ENCODE data around the gene RPS6KA6.

Gene RPS6KA6

DNA sequence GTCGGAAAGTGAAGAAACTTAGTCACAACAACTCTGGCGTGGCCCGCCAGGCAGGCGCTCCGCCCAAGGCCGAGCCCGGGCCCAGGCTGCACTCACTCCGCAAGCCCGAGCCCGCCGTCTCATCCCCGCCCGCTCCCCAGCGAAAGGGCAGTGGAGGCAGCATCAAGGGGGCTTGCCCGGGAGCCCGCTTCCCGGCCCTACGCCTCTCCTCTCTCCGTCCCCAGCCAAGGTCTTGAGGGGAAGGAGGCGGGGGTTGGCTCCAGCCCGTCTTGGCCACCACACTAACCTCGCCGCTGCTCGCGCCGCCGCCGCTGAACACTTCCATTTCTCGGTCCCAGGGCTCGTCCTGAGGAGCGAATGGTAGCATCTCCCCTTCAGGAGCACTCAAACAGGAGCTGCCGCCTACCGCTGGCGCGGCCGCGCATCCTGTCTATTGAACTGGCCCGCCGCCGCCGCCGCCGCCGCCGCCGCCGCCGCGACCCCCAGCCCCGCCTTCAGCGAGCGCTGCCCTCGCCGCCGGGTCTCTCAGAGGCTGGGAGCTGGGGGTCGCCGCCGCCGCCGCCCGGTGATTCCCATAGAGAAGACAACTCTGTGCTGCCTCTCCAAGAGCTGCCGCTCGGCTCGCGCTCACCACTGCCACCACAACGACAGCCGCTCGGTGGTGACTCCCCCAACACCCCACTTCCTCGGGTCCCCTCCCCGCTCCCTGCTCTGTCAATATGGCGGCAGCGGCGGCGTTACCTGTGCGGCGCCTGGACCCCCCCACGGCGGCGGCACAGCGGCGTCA, at the start of gene RPS6KA6:
TSS of gene RPS6KA6 (minus strand) at position 667 of the 787 bp plus-strand sequence. CDS start at position 367, 300 bp downstream.
- DNase-seq = peak; percentile 54

DNA sequence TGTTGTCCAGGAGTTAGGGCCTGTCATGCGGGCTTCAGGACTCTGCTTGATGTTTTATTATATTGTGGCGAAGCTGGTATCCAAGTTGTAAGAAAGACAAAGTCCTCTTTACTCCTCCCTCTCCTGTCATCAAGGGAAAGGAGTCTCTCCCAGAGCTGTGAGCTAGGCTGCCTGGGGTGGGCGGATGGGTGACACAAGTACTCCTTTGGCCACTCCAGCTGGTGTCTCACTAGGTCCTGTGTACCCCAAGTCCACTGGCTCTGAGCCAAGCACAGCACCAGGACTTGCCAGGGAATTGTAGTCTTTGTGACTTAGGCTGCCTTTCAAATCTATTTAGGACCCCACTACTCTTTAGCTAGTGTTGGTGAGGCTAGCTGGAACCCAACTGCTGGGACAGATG, 36.7 kb upstream of the RPS6KA6 start:
- no peak for DNase-seq

DNA sequence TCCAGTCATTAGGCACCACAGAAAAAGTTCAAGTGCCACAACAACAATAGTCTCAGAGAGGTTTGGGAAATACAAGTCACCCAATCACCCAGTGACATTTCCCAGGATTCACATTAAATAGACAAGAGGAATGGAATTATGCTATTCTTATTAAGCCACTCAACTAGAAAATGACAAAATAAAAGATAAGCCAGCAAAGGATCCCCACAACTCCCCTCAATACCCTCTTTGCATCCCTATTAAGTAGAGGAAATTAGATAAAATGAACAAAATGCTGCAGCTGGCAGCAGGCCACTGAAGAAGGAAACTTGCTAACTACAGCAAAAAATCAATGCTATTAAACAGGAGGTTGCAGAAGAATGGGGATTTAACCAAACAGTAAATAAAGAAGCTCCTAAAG, 35.3 kb upstream of the RPS6KA6 start:
- no peak for DNase-seq

DNA sequence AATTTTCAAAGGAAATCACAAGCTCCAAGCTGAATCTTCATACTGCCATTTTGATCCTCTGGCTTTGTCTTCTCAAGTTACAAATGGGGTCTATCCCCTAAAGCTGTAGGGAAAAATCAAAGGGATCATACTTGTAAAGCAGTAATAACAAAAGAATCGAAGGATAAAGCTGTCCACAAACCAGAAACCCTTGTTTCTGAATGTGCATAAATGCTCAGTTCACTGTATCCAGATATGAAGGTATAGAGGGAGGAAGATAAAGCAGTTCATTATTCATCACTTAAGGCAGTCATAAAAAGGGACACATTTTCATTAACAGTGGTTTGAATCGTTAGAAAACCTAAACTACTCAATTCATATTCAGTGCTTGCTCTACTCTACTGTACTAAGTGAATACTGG, 33.2 kb upstream of the RPS6KA6 start:
- no peak for DNase-seq

DNA sequence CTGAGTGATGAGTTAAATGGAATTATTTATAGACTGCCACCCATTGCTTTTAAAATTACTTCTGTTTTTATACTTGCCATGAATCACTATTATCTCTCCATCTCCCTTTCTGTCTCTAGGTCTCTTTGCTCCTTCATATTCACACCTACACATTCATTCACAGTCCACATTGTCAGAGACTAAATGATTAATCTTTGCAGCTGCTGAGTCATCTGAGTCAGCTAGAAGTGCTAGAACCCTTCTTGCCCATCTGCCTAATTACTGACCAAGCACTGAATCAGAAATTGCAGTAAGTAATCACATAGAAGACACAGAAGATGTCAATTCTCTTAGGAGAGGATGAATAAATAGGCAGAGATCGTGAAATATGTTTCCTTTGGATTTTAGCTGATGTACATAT, 31.6 kb upstream of the RPS6KA6 start:
- DNase-seq = no peak

DNA sequence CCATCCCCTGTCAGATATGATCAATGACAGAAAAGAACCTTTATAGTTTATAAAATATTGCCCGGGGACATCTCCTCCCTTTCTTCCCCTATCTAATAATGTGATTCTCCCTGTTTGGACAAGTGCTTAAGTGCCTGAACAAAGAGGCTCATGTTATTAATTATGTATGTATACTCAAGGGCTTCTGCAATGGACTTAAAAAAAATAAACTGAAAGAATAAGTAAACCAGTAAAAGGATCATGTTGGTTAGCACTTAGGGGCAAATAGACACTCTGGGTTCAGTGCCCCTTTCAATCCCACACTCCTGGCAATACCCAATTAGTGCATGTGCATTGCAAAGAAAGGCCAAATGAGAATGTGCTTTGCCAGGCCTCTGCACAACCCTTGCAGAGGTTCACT, 30.7 kb upstream of the RPS6KA6 start:
- DNase-seq = peak; percentile 42

DNA sequence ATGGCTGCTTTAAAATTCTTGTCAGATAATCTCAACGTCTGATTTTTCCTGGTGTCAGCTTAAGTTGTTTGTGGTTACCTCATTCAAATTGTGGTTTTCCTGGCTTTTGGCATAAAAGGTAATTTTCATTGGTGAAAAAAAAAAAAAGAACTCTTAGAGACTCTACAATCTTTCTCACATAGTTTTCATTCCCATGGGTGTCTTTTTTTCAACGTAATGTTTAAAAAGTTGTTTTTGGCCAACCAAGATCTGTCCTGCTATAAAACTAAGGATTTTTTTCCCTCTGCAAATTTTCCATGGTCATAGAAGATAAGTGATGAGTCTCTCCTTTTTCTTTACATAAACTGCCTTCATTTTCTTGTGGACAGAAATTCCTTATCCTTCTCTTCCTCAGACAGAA, 28.9 kb upstream of the RPS6KA6 start:
- no peak for DNase-seq

DNA sequence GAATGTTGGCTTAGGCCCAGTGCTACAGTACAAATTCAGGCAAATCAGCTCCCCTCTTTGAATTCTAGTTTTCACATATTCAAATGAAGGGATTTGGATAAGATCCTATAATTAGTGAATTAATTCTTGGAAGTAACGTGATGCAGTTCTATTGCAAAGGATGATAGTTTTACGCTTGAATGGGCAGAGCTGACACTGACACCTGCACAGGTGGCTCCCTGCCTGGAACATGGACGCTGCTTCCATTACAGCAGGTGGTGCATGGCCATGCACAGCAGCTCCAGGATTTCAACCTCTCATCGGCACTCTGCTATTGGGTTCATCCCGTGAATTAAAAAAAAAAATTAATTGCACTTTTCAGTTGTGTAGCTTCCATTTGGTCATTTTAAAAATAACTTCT, 28.4 kb upstream of the RPS6KA6 start:
- DNase-seq = peak; percentile 4

DNA sequence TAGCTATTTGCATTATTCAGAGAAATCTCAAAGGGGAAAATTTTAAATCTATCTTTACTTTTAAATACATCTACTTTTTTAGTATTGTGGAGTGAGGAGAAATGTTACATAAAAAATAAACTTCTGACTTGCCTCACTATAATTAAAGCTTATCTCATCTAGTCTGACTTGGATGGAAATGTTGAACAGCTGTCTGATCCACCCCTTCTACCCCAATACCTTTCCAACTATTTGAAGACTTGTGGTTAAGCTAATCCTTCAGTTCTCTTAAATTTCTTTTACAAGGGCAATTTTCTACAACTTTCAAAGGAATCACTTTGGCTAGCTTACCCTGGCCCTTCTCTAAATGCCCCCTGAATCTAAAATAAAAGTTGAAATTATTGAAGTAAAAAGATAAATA, 17.3 kb upstream of the RPS6KA6 start:
- DNase-seq = no peak

DNA sequence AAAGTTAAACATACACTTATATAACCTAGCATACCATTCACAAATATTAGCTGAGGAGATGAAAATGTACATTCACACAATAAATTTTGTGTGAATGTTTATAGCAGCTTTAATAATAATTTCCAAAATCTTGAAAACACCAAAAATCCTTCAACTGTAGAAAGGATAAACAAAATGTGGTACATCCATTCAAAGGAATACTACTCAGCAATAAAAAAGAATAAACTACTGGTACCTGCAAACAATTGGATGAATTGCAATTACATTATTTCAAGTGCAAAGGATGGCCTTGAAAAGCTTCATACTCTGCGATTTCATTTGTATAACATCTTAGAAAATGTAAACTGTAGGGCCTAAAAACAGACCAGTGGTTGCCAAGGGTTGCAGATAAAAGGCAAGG, 11.7 kb upstream of the RPS6KA6 start:
- no peak for DNase-seq

DNA sequence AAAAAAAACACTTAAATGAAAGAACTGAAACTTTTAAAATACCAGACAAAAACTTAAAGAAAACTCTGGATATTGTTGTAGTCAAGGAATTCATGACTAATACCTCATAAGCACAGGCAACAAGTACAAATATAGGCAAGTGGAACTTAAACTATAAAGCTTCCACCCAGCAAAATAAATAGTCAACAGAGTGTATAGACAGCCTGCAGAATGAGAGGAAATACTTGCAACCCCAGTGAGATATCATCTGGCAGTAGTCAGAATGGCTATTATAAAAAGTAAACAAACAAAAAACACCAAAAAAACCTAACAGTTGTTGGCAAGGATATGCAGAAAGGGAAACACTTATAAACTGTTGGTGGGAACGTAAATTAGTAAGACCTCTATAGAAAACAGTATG, 9.6 kb upstream of the RPS6KA6 start:
- DNase-seq = no peak

DNA sequence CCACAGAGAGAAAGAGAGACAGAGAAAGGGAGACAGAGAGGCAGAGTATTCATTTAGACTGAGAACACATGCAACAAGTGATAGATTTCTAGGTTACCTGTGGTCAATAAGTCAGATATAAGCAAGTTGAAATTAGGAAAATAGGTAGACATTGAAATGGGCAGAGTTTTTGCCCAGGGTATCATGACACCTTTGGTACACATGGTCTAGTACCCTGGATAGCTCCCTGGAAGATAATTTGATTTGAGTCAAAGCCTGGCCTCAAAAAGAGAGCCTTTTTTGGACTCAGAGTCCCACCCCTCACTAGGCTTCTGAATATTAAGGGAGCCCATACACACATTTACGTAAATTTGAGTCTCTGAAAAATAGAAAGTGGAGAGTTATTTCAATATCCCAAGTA, 4.0 kb upstream of the RPS6KA6 start:
- DNase-seq = no peak

DNA sequence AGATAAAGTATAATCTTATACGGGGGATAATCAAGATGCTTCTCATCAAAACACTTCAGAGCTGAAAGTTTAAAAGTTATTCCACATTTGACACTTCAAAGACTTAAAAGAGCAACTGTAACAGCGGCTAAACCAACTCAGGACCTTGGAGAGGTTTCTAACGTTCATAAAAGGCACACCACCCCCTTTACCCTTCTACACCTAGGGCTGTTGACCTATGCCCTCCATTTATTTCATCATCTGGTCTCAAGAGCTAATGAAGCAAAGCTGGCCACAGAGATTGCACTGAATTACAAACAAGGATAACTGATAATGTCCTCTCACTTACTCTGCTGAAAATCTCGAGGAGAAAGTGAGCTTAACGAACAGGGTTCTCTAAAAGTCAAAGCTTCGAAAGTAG, 1.1 kb upstream of the RPS6KA6 start:
- no peak for DNase-seq

DNA sequence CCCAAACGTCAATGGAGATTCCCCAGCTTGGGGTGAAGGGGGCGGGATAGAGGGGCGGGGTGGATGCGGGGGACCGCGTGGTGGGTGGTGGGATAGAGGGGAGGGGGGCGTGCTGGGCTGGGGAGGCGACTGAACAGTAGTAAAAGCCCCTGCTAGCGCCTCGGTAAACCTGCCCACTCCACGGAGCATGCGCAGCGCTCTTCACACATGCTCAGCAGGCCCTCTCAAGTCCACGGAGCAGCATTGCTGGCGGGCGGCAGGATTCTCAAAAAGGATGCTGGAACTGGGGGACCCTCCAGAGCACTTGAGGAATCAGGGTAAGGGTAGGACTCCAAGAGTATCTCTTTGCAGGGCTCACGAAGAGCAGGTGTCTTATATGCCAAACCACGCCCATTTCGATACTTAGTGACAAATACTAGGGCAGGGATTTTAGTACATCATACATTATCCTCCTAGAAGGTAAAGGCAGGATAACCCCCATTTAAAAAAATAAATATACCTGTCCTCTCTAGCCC, 378 bp upstream of the RPS6KA6 start:
- peak; percentile 81 for DNase-seq

DNA sequence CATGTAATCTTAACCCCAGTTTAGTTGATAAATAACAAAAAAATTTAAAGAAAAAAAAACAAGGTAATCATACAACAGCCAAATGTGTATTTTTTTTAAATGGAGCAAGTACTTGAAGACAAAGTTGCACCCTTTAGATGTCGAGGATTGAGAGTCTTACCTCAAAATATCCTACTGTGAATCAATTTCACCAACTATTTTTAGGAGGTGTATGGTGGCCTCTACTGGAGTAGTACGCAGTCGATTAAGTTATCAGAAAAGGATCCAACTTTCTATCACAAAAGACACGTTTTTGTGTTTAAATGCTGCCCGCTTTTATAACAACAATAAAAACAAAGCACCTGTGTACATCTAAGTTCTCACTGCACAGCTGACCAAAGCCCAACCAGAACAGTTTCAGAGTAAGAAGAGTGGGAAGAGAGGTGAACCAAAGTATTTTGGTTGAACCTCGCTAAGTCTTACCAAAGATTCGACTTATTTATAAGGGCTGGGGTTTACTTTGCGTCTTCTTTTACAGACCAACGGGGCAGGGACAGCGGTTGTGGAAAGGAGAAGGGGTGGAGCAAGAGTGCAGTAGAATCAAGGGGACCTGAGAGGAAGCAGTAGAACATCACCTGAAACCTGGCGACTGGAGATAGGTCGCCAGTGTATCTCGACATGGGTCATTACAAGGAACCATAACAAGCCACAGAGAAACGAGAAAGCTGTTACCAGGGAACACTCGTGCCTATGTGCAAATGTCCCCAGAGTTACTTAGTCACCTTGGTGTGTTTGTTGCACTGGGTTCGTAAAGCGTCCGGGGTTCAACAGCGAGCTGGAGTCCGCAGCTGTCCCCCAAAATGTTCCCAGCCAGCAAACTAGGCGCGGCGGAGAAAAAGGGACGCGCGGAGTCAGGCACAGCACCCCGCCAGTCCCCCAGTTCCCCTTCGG, 1.1 kb downstream of the RPS6KA6 start:
- peak; percentile 19 for DNase-seq

DNA sequence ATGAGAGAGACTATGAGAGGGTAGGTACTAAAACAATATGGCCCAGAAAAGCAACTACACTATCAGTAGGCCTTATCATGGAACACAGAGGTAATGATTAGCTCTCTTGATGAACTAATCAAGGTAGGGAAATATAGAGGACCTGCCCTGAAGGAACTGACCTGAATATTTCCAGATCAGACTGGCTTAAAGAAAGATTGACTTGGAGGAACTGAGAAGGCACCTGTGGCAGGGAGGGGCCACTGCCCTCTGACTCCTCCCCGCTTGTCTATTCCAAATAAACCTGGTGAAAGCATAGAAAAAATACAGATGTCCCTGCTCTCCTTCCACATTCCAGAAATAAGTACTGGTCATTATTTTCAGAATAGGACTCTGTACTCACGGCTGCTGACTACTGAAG, 5.5 kb downstream of the RPS6KA6 start:
- DNase-seq = no peak

DNA sequence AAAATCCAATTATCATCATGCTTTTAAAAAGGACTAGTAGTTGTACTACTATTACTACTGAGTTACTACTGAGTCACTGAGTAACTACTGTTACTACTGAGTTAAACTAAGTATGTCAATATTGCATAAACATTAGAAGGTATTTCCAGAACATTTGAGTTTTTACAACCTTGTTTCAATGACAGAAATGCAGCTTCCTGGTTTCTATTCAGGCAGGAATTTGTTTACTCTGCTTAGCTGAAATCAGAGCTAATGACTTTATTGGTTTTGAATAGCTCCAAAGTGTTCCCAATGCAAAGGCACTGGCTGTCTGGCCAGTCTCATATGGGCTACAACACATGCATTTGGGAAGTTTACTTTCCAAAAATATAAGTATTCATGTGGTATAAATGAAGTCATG, 12.0 kb downstream of the RPS6KA6 start:
- DNase-seq = no peak

DNA sequence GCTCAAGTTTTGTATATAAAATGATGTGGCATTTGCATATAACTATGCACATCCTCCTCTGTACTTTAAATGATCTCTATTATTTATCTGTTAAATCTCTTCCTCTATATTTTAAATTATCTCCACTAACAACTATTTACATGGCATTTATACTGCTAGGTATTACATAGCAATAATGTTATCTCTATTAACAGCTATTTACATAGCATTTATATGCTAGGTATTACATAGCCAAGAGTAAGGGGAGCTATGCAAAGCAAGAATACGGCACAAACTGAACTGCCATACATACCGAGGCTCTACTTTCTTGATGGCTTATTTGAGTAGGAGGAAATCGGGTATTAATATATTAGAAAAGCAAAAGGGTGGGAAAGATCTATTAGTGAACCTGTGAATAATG, 12.7 kb downstream of the RPS6KA6 start:
- no peak for DNase-seq

DNA sequence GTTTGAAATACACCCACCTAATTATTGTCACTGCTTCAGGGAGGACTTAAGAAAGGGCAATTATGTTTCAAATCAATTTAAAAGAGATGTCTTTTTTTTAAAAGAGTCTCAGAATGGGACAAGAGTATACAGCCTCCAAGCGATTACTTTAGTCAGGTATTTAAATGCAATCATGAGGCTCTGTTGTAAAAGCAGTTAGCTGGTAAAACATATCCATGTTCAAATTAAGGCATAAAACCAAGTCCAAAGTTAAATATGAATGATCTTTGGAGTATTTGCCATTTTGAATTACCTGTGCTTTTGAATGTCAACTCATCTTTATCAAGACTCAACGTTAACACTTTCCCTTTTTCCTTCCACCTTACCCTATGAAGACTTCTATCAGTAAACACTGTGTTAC, 13.7 kb downstream of the RPS6KA6 start:
- DNase-seq = no peak

DNA sequence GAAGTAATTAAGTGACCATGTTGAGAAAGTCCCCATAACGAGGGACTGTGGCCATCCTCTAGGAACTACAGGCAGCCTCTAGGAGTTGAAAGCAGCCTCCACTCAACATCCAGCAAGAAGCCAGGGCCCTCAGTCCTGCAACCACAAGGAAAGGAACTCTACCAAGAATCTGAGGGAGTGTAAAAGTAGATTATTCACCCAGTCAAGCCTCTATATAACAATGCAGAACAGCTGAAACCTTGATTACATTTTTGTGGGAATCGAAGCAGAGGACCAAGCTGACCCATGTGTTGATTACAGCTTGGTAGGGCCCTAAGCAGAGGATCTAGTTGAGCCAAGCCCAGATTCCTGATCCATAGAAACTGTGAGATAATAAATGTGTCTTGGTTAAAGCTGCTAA, 17.1 kb downstream of the RPS6KA6 start:
- DNase-seq = no peak

DNA sequence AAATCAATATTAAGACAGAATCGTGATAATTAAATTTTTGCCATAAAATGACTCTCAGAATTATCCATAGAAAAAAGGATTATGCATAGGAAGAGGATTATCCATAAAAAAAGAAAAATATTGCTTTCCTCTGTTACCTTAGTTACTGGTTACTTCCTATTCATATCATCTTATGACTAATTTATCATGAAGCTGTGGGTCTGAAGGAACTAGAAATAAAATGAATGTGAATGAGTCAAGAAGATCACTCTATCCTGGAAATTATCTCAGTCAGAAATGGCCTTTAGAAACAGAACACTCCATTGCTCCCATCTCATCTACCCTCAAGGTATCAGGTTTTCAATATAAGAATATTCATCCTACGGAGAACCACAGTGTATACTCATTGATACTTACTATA, 19.4 kb downstream of the RPS6KA6 start:
- DNase-seq = no peak

DNA sequence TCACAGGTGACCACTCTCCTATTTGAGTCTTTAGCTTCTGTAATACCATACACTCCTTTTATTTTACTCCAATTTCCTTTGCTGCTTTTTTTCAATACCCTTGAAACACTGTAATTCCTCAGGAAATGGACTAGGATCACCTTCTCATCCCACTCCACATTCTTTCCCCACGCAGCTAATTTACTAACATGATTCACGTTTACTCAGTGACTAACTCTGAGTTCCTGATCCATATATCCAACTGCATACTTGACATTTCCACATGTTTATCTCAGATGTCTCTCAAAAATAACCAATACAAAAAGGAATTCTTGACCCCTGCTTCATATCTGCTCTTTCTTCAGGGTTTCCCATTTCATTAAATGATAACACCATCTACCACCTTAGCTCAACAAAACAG, 19.9 kb downstream of the RPS6KA6 start:
- DNase-seq = no peak

DNA sequence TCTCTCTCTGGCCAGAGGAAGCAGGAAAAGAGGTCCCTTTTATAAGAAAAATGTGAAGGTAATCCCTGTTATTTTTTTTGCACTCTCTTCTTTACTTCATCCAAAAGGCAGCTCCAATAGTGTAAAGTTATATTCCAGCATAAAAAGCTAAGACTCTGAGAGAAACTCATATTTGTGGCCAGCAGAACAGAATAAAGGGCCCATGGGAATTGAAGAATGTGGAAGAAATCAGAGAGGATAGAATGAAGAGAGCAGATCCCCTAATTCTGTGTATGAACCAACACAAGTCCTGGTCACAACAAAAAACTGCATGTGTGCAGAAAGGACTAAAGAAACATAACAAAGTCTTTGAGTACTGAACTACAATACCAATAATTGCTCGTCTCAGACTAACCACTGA, 22.3 kb downstream of the RPS6KA6 start:
- no peak for DNase-seq

DNA sequence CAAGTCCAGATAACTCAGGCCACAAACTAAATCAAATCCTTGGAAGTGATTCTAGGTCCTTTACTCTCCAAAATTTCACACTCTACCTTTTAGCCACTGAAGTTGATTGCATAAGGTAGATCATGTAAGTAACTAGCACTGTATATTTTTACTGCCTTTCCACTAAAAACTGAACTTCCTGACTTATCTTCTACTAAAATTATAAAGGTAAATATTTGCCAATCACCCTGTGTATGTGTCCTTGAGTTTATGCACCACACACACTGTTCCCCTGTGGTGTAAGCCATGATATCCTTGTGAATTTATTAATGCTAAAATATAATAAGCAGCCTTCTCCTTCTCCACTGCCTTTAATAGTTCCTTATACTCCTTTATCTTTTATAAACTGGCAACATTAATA, 25.6 kb downstream of the RPS6KA6 start:
- no peak for DNase-seq
